Smooth muscle cell of trachea (primary cell): ENCODE data around the gene TRIM49D2. TPM values are rescaled to one million over a fixed set of nuclear protein-coding genes. Genes with fewer than 3 reads are reported as not detected.

ENCODE experiments used
- total RNA-seq: library from RNA; depleted of rRNA; stranded (reverse); fragments of >200 nt; gene quantifications from 2 replicates; pipeline ENCODE4 v1.2.1, GENCODE V29; 2014

TRIM49D2 gene
- total RNA-seq: not detected in 2 replicates

GRCh38 chr11:89923764-89924163, at the start of gene TRIM49D2:
Gene TRIM49D2 (plus strand): TSS chr11:89924064. CDS start chr11:89926762, 2,698 bp downstream.

GRCh38 chr11:89922195-89922660, 1.6 kb upstream of the TRIM49D2 start, which contains the start of gene TRIM49D1:
Gene TRIM49D1 (minus strand): TSS chr11:89922245. CDS start chr11:89917710, 4,535 bp downstream.

GRCh38 chr11:89965737-89966136, 41.9 kb downstream of the TRIM49D2 start, which contains the start of gene TRIM64:
Gene TRIM64 (plus strand): TSS chr11:89966037. CDS start chr11:89968504, 2,467 bp downstream.

Other genes with a start within 250 kb of the TRIM49D2 start
- gene TRIM77, start 213.8 kb upstream of the TRIM49D2 start, total RNA-seq: not detected in 2 replicates
- not detected in 2 replicates for gene TRIM49, start 115.5 kb upstream of the TRIM49D2 start, total RNA-seq
- gene TRIM64B, start 45.6 kb upstream of the TRIM49D2 start, total RNA-seq: not detected in 2 replicates
- gene TRIM49D1, start 1.8 kb upstream of the TRIM49D2 start, total RNA-seq: not detected in 2 replicates
- not detected in 2 replicates for gene TRIM64, start 42.0 kb downstream of the TRIM49D2 start, total RNA-seq
- gene TRIM49C, start 107.0 kb downstream of the TRIM49D2 start, total RNA-seq: not detected in 2 replicates
- gene UBTFL1, start 161.9 kb downstream of the TRIM49D2 start, total RNA-seq: not detected in 2 replicates
- 2.0 and 2.5 TPM in 2 replicates for gene NAALAD2, start 210.6 kb downstream of the TRIM49D2 start, total RNA-seq